GM12875 (cell line): Measurements from ENCODE around the gene ZNF3.

Source experiments
- H3K4me3 ChIP-seq: one replicate; pipeline ENCODE4 v1.5.1; 2011; ENCODE audit warnings: low read depth, low read length, control low read depth
- CTCF ChIP-seq: IDR thresholded peaks from 2 replicates; pipeline ENCODE4 v1.5.1; 2011; ENCODE audit warnings: low read depth, mild to moderate bottlenecking, control low read depth, inconsistent platforms, low read length, moderate library complexity, borderline replicate concordance; ENCODE audit not compliant: insufficient read depth

Gene ZNF3

GRCh38 chr7:100021297-100021696, 60.2 kb downstream of the ZNF3 start:
- no peak overlapping the region for H3K4me3 ChIP-seq
- TF ChIP-seq CTCF, result no peak
